ENCODE results near the gene KCTD4. TPM values are rescaled to one million over a fixed set of nuclear protein-coding genes. Genes with fewer than 3 reads are reported as not detected.

Gene KCTD4
- total and polyA plus RNA-seq, 7 donors, result 0.22 to 6.8 (median 1.4) TPM

GRCh38 chr13:45219123-45219891 lies 18.5 kb upstream of the KCTD4 start:
- WGBS, 2 donors, result 48 to 71% methylated on average over 5 of the region's 5 CpGs
- H3K9me3 ChIP-seq, result no peaks in the 10 kb centered on the region
- peak overlapping the region in 3 of 4 donors; percentile 38 to 43 (median 41) for H3K27ac ChIP-seq
- H3K4me3 ChIP-seq, result no peak overlapping the region
- intact Hi-C loops (cut with DNase I), result no loop called here
- no peaks in the 10 kb centered on the region for H3K27me3 ChIP-seq
- H3K4me1 ChIP-seq, result peaks cover 0 to 55% (median 40%) of the 10 kb centered on the region in 4 donors
- DNase-seq, result no peak
- TF ChIP-seq CTCF (IDR thresholded peaks at IDR 0.05), result no peak
- TF ChIP-seq POLR2A (IDR thresholded peaks at IDR 0.05), result no peak
- TF ChIP-seq POLR2AphosphoS5 (IDR thresholded peaks at IDR 0.05), result no peak
- no peak for TF ChIP-seq EP300 (IDR thresholded peaks at IDR 0.05)
- no peaks in the 10 kb centered on the region for H3K36me3 ChIP-seq

- Histone ChIP-seq H3K27ac (peak overlapping the region in 2 of 4 donors; percentile 38 to 43), H3K27me3 (no peaks in the 10 kb centered on the region), H3K9me3 (no peaks in the 10 kb centered on the region), H3K36me3 (no peaks in the 10 kb centered on the region), H3K4me3 (no peak overlapping the region), H3K4me1 (peaks cover 0 to 62% (median 40%) of the 10 kb centered on the region in 4 donors)
- 94 to 99% methylated on average over 1 of the region's 1 CpG for WGBS, 2 donors
- intact Hi-C loops (cut with DNase I), result no loop called here
- TF ChIP-seq POLR2AphosphoS5 (IDR thresholded peaks at IDR 0.05) (no peak), EP300 (IDR thresholded peaks at IDR 0.05) (no peak), POLR2A (IDR thresholded peaks at IDR 0.05) (no peak), CTCF (IDR thresholded peaks at IDR 0.05) (no peak)
- DNase-seq, result no peak
Measured at GRCh38 chr13:45218689-45219088, 17.8 kb upstream of the KCTD4 start.

DNA sequence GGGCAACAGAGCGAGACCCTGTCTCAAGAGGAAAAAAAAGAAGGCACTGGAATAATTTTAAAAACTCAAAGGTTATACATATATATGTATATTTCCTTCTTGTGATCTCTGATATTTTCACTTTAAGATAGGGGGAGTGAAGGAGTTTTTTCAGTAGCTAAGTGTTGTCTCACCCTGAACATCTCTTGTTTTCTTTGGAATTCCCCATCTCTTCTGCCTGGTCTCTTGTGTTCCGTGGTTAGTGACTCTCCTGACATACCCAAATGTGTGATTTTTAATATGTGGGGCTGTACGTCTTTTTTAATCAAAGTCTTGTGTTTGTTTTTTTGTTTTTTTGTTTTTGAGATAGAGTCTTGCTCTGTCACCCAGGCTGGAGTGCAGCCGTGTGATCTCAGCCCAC lies 15.3 kb upstream of the KCTD4 start:
- TF ChIP-seq EP300 (IDR thresholded peaks at IDR 0.05) (no peak), POLR2A (IDR thresholded peaks at IDR 0.05) (no peak), CTCF (IDR thresholded peaks at IDR 0.05) (no peak), POLR2AphosphoS5 (IDR thresholded peaks at IDR 0.05) (no peak)
- no peaks in the 10 kb centered on the region for H3K27me3 ChIP-seq
- no peak for DNase-seq
- peak overlapping the region in 3 of 4 donors; percentile 50 to 60 (median 51) for H3K27ac ChIP-seq
- peaks cover 0 to 59% (median 35%) of the 10 kb centered on the region in 4 donors for H3K4me1 ChIP-seq
- 91 to 92% methylated on average over 4 of the region's 4 CpGs for whole genome bisulfite sequencing, 2 donors
- H3K4me3 ChIP-seq, result no peak overlapping the region
- H3K9me3 ChIP-seq, result no peaks in the 10 kb centered on the region
- H3K36me3 ChIP-seq, result no peaks in the 10 kb centered on the region
- intact Hi-C loops (cut with DNase I), result no loop called here

GRCh38 chr13:45215392-45216077 lies 14.7 kb upstream of the KCTD4 start:
- no peak overlapping the region for H3K4me3 ChIP-seq
- TF ChIP-seq CTCF (IDR thresholded peaks at IDR 0.05) (no peak), POLR2AphosphoS5 (IDR thresholded peaks at IDR 0.05) (peak in 2 of 4 donors; percentile 22 to 27), POLR2A (IDR thresholded peaks at IDR 0.05) (no peak), EP300 (IDR thresholded peaks at IDR 0.05) (no peak)
- H3K9me3 ChIP-seq, result no peaks in the 10 kb centered on the region
- no peaks in the 10 kb centered on the region for H3K36me3 ChIP-seq
- H3K27me3 ChIP-seq, result no peaks in the 10 kb centered on the region
- DNase-seq, result no peak
- intact Hi-C loops (cut with DNase I), result no loop called here
- H3K4me1 ChIP-seq, result peaks cover 0 to 59% (median 35%) of the 10 kb centered on the region in 4 donors
- WGBS, 2 donors, result 89 to 96% methylated on average over 9 of the region's 9 CpGs
- H3K27ac ChIP-seq, result peak overlapping the region in 3 of 4 donors; percentile 50 to 60 (median 51)
